Cardiac septum (tissue), 1 donor: ENCODE results near the gene GPHN. TPM values are rescaled to one million over a fixed set of nuclear protein-coding genes. Genes with fewer than 3 reads are reported as not detected.
"Not testable (repeated sequence)": the region's sequence is repeated elsewhere in the genome, so short reads cannot be mapped to it uniquely, and the experiment has no call there.

Experiments used
- DNase-seq: peaks from one replicate; pipeline ENCODE4 v3.0.0-alpha.2; 2020; ENCODE audit warnings: low spot score
- intact Hi-C: fragments of 100-400 bp; cut with DNase I; formaldehyde crosslinking; loops from one replicate; pipeline ENCODE4 v1.14.0; 2022
- total RNA-seq: library from RNA; stranded (reverse); fragmentation: NEBNext Ultra II Directional; extraction: Animal tissue kit (Norgen Biotek cat#: 25700); gene quantifications from one replicate; pipeline ENCODE4 v1.2.1, GENCODE V29; 2021
- donor health status: DM: no; HTN: no; CAD: no.

Gene GPHN
- total RNA-seq, 1 donor from 2014 or later = 27.7 TPM

GRCh38 chr14:66496188-66496807, 11.6 kb upstream of the GPHN start:
- no peak for DNase-seq
- intact Hi-C loops = loop anchor here (5.0 to 10.0 kb wide), 2 partner anchors 166 to 249 kb away; no protein-coding TSS in a partner anchor

- intact Hi-C loops = loop anchor here (5.0 to 10.0 kb wide), 2 partner anchors 165 to 248 kb away; no protein-coding TSS in a partner anchor
- no peak for DNase-seq
Observed at GRCh38 chr14:66496911-66497310, 11.0 kb upstream of the GPHN start.

GRCh38 chr14:66498311-66498710, 9.6 kb upstream of the GPHN start:
- intact Hi-C loops = loop anchor here (5.0 to 10.0 kb wide), 2 partner anchors 164 to 246 kb away; no protein-coding TSS in a partner anchor
- no peak for DNase-seq

GRCh38 chr14:66501592-66501991, 6.4 kb upstream of the GPHN start:
- intact Hi-C loops = loop anchor here (10.0 kb wide), 1 partner anchor 743 kb away; the partner anchor contains the start of gene PALS1
- no peak for DNase-seq

GRCh38 chr14:66502836-66503235, 5.1 kb upstream of the GPHN start:
- intact Hi-C loops = loop anchor here (10.0 kb wide), 1 partner anchor 742 kb away; the partner anchor contains the start of gene PALS1
- DNase-seq = not testable (repeated sequence)

GRCh38 chr14:66503532-66503931, 4.4 kb upstream of the GPHN start:
- DNase-seq = no peak
- intact Hi-C loops = loop anchor here (10.0 kb wide), 1 partner anchor 741 kb away; the partner anchor contains the start of gene PALS1

- intact Hi-C loops = loop anchor here (10.0 kb wide), 1 partner anchor 738 kb away; the partner anchor contains the start of gene PALS1
- DNase-seq = no peak
Observed at GRCh38 chr14:66507181-66507721, 696 bp upstream of the GPHN start.

GRCh38 chr14:66508547-66508845, 549 bp downstream of the GPHN start:
- intact Hi-C loops = loop anchor here (10.0 kb wide), 1 partner anchor 736 kb away; the partner anchor contains the start of gene PALS1
- no peak for DNase-seq

GRCh38 chr14:66508846-66509621, 1.1 kb downstream of the GPHN start:
- no peak for DNase-seq
- intact Hi-C loops = loop anchor here (10.0 kb wide), 1 partner anchor 736 kb away; the partner anchor contains the start of gene PALS1

- intact Hi-C loops = loop anchor here (10.0 kb wide), 1 partner anchor 735 kb away; the partner anchor contains the start of gene PALS1
- DNase-seq = no peak
Observed at GRCh38 chr14:66509874-66510273, 1.9 kb downstream of the GPHN start.

- intact Hi-C loops = no loop called here
- DNase-seq = no peak
Observed at GRCh38 chr14:66511849-66512248, 3.9 kb downstream of the GPHN start.

- intact Hi-C loops = no loop called here
- DNase-seq = no peak
Observed at GRCh38 chr14:66514213-66514612, 6.3 kb downstream of the GPHN start.

GRCh38 chr14:66530526-66530925, 22.6 kb downstream of the GPHN start:
- no peak for DNase-seq
- intact Hi-C loops = no loop called here

- intact Hi-C loops = no loop called here
- DNase-seq = no peak
Observed at GRCh38 chr14:66539034-66539433, 31.1 kb downstream of the GPHN start.

- intact Hi-C loops = no loop called here
- no peak for DNase-seq
Observed at GRCh38 chr14:66540038-66540437, 32.1 kb downstream of the GPHN start.

GRCh38 chr14:66541627-66542026, 33.7 kb downstream of the GPHN start:
- intact Hi-C loops = no loop called here
- no peak for DNase-seq

GRCh38 chr14:66543996-66544395, 36.0 kb downstream of the GPHN start:
- no peak for DNase-seq
- intact Hi-C loops = no loop called here

- DNase-seq, intact Hi-C loops: not testable (repeated sequence)
Observed at GRCh38 chr14:66545191-66545590, 37.2 kb downstream of the GPHN start.

GRCh38 chr14:66545751-66546150, 37.8 kb downstream of the GPHN start:
- intact Hi-C loops, DNase-seq: not testable (repeated sequence)

- intact Hi-C loops = no loop called here
- no peak for DNase-seq
Observed at GRCh38 chr14:66563731-66564130, 55.8 kb downstream of the GPHN start.
